Measurements from ENCODE around the gene GAB1. TPM values are rescaled to one million over a fixed set of nuclear protein-coding genes. Genes with fewer than 3 reads are reported as not detected.

GAB1 gene
- total RNA-seq, 1 donor from 2014 or later = 64.8 TPM

GRCh38 chr4:143302536-143302935 is 34.1 kb upstream of the GAB1 start:
- Histone ChIP-seq H3K36me3 (no peaks in the 10 kb centered on the region), H3K27me3 (no peaks in the 10 kb centered on the region), H3K9me3 (no peaks in the 10 kb centered on the region), H3K4me1 (peaks cover 3% of the 10 kb centered on the region), H3K27ac (no peak overlapping the region), H3K4me3 (no peak overlapping the region)
- intact Hi-C loops (cut with DNase I) = no loop called here
- DNase-seq = no peak
- ATAC-seq = no peak
- no peak for TF ChIP-seq CTCF (IDR thresholded peaks at IDR 0.05)

- ATAC-seq = no peak
Measured at GRCh38 chr4:143306788-143307187, 29.9 kb upstream of the GAB1 start.

GRCh38 chr4:143307531-143307930 is 29.1 kb upstream of the GAB1 start:
- Histone ChIP-seq H3K9me3 (no peaks in the 10 kb centered on the region), H3K36me3 (no peaks in the 10 kb centered on the region), H3K27me3 (no peaks in the 10 kb centered on the region), H3K27ac (no peak overlapping the region), H3K4me1 (peaks cover 3% of the 10 kb centered on the region), H3K4me3 (no peak overlapping the region)
- intact Hi-C loops (cut with DNase I) = no loop called here
- ATAC-seq (no peak), DNase-seq (no peak)
- TF ChIP-seq CTCF (IDR thresholded peaks at IDR 0.05) = no peak

More at GRCh38 chr4:143306788-143307187, 29.9 kb upstream of the GAB1 start:
- no peak overlapping the region for H3K27ac ChIP-seq
- H3K36me3 ChIP-seq = no peaks in the 10 kb centered on the region
- no peaks in the 10 kb centered on the region for H3K9me3 ChIP-seq
- no peak overlapping the region for H3K4me3 ChIP-seq
- peaks cover 3% of the 10 kb centered on the region for H3K4me1 ChIP-seq
- H3K27me3 ChIP-seq = no peaks in the 10 kb centered on the region
- TF ChIP-seq CTCF (IDR thresholded peaks at IDR 0.05) = no peak
- no peak for DNase-seq
- intact Hi-C loops (cut with DNase I) = no loop called here

DNA sequence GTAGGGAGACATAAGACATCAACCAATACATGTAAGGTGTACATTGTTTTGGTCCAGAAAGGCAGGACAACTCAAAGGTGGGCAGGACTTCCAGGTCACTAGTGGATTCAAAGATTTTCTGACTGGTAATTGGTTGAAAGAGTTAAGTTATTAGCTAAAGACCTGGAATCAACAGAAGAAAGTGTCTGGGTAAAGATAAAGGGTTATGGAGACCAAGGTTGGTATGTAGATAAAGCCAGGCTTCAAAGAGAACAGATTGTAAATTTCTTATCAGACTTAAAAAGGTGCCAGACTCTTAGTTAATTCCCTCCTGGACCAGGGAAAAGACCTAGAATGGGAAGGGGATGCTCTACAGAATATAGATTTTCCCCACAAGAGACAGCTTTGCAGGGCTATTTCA is 28.3 kb upstream of the GAB1 start:
- no peak for TF ChIP-seq CTCF (IDR thresholded peaks at IDR 0.05)
- Histone ChIP-seq H3K27me3 (no peaks in the 10 kb centered on the region), H3K9me3 (no peaks in the 10 kb centered on the region), H3K4me1 (no peaks in the 10 kb centered on the region), H3K4me3 (no peak overlapping the region), H3K36me3 (no peaks in the 10 kb centered on the region), H3K27ac (no peak overlapping the region)
- no peak for DNase-seq
- ATAC-seq = no peak
- intact Hi-C loops (cut with DNase I) = no loop called here

DNA sequence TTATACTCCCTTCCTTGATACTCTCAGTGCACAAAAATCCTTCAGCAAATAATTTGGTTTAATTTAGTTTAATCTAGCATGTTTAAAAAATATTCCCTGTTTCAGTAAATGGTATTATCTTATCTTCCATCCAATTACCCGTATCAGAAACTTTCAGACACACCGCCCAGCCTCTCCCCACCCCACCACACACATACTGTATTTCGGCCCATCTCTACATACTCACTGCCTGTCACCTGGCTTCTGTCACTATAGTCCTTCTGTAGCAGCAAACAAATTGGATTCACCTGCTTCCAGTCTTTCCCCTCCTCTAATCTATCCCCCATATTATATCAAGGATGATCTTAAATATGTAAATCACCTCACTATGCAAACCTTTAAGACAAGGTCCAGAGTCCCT is 24.8 kb upstream of the GAB1 start:
- Histone ChIP-seq H3K27me3 (no peaks in the 10 kb centered on the region), H3K27ac (no peak overlapping the region), H3K9me3 (no peaks in the 10 kb centered on the region), H3K4me3 (no peak overlapping the region), H3K4me1 (no peaks in the 10 kb centered on the region), H3K36me3 (no peaks in the 10 kb centered on the region)
- TF ChIP-seq CTCF (IDR thresholded peaks at IDR 0.05) = no peak
- no peak for DNase-seq
- ATAC-seq = no peak
- intact Hi-C loops (cut with DNase I) = no loop called here

GRCh38 chr4:143313521-143313920 is 23.2 kb upstream of the GAB1 start:
- intact Hi-C loops (cut with DNase I) = no loop called here
- Histone ChIP-seq H3K4me3 (no peak overlapping the region), H3K4me1 (no peaks in the 10 kb centered on the region), H3K27ac (no peak overlapping the region), H3K9me3 (no peaks in the 10 kb centered on the region), H3K36me3 (no peaks in the 10 kb centered on the region), H3K27me3 (no peaks in the 10 kb centered on the region)
- no peak for TF ChIP-seq CTCF (IDR thresholded peaks at IDR 0.05)
- ATAC-seq = no peak
- DNase-seq = no peak
